Mesendoderm (in vitro differentiated cells): ENCODE data around the gene TSHZ3.
A peak's percentile ranks its signal among the peaks of the same experiment; 100 is the strongest.

Experiments used
- DNase-seq: peaks from one replicate; pipeline ENCODE4 v3.0.0; 2013
- H2AK5ac ChIP-seq: 2 replicates; pipeline ENCODE4 v1.6.1; 2013; ENCODE audit warnings: low read length, inconsistent platforms
- H2BK120ac ChIP-seq: 2 replicates; pipeline ENCODE4 v1.6.1; 2013; ENCODE audit warnings: low read depth, mild to moderate bottlenecking, low read length, moderate library complexity, mixed read lengths
- H2BK15ac ChIP-seq: replicated peaks from 2 replicates; pipeline ENCODE4 v1.6.1; 2013; ENCODE audit warnings: low read depth, mild to moderate bottlenecking, moderate library complexity
- H2BK5ac ChIP-seq: 2 replicates; pipeline ENCODE4 v1.6.1; 2013; ENCODE audit warnings: low read length, inconsistent platforms
- H3K18ac ChIP-seq: 2 replicates; pipeline ENCODE4 v1.6.1; 2013; ENCODE audit warnings: mild to moderate bottlenecking, low read length, mixed read lengths
- H3K23ac ChIP-seq: one replicate; pipeline ENCODE4 v1.6.1; 2013; ENCODE audit warnings: low read length
- H3K27ac ChIP-seq: 2 replicates; pipeline ENCODE4 v1.5.1; 2013; ENCODE audit warnings: low read depth, mild to moderate bottlenecking, inconsistent platforms, low read length, moderate library complexity
- H3K27me3 ChIP-seq: 2 replicates; pipeline ENCODE4 v1.6.1; 2013; ENCODE audit warnings: low read length, control low read depth, mild to moderate bottlenecking, inconsistent platforms; ENCODE audit not compliant: insufficient read depth, poor library complexity
- H3K36me3 ChIP-seq: 2 replicates; pipeline ENCODE4 v1.6.1; 2013; ENCODE audit warnings: low read length, inconsistent platforms; ENCODE audit not compliant: control insufficient read depth, insufficient read depth
- H3K4ac ChIP-seq: one replicate; pipeline ENCODE4 v1.6.1; 2013; ENCODE audit warnings: low read depth, mild to moderate bottlenecking, low read length, moderate library complexity
- H3K4me1 ChIP-seq: 2 replicates; pipeline ENCODE4 v1.6.1; 2013; ENCODE audit warnings: low read depth, low read length, inconsistent platforms; ENCODE audit not compliant: control insufficient read depth
- H3K4me2 ChIP-seq: 2 replicates; pipeline ENCODE4 v1.6.1; 2013; ENCODE audit warnings: low read length
- H3K4me3 ChIP-seq: 2 replicates; pipeline ENCODE4 v1.5.1; 2013; ENCODE audit warnings: mild to moderate bottlenecking, low read length
- H3K56ac ChIP-seq: one replicate; pipeline ENCODE4 v1.6.1; 2013; ENCODE audit warnings: low read length
- H3K79me1 ChIP-seq: 2 replicates; pipeline ENCODE4 v1.6.1; 2013; ENCODE audit warnings: low read length, inconsistent platforms
- H3K79me2 ChIP-seq: 2 replicates; pipeline ENCODE4 v1.6.1; 2013; ENCODE audit warnings: mild to moderate bottlenecking, low read length; ENCODE audit not compliant: control insufficient read depth, insufficient read depth
- H3K9ac ChIP-seq: 2 replicates; pipeline ENCODE4 v1.6.1; 2013; ENCODE audit warnings: low read length, inconsistent platforms
- H4K5ac ChIP-seq: one replicate; pipeline ENCODE4 v1.6.1; 2013; ENCODE audit warnings: low read length
- H4K8ac ChIP-seq: one replicate; pipeline ENCODE4 v1.6.1; 2013; ENCODE audit warnings: low read depth, mild to moderate bottlenecking, control low read depth, low read length, moderate library complexity
- WGBS: extraction: QIAGEN DNeasy Blood & Tissue Kit; methylation state at CpG from one replicate; pipeline ENCODE4 v1.1.7; 2013; ENCODE audit warnings: low lambda C conversion rate, missing lambda C conversion rate; ENCODE audit not compliant: insufficient coverage; ENCODE audit errors: extremely low coverage; 5-methylcytosine and 5-hydroxymethylcytosine counted together

Gene TSHZ3

DNA sequence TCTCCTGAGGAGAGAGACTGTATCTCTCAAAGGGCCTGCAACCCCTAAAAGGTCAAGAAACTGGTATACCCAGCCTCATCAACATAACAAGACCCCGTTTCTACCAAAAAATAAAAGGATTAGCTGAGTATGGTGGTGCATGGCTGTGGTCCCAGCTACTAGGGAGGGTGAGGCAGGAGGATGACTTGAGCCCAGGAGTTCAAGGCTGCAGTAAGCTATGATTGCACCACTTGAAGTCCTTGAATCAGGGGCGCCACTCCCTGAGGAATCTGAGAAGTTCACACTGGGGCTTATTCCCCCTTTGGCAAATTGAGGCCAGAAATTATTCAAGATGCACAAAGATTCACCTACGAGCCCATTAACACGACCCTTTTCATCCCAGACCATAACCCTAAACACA is 83.0 kb downstream of the TSHZ3 start:
- Histone ChIP-seq H3K56ac (no peak overlapping the region), H3K23ac (no peak overlapping the region), H2BK5ac (no peak overlapping the region), H3K9ac (no peak overlapping the region), H3K4me3 (no peak overlapping the region), H3K4me1 (no peaks in the 10 kb centered on the region), H3K36me3 (no peaks in the 10 kb centered on the region), H3K27ac (no peak overlapping the region), H3K27me3 (no peaks in the 10 kb centered on the region), H2BK15ac (no peak overlapping the region), H3K79me2 (no peaks in the 10 kb centered on the region), H3K4ac (no peak overlapping the region), H2AK5ac (no peak overlapping the region), H3K79me1 (no peaks in the 10 kb centered on the region), H4K8ac (no peak overlapping the region), H3K4me2 (no peak overlapping the region), H2BK120ac (no peak overlapping the region), H3K18ac (no peak overlapping the region), H4K5ac (no peak overlapping the region)
- no CpG with 5 or more reads among the region's 4 CpGs for WGBS
- no peak for DNase-seq

- Histone ChIP-seq H3K4me1 (no peaks in the 10 kb centered on the region), H3K4ac (no peak overlapping the region), H3K79me1 (no peaks in the 10 kb centered on the region), H2AK5ac (no peak overlapping the region), H3K27ac (no peak overlapping the region), H3K4me2 (no peak overlapping the region), H4K5ac (no peak overlapping the region), H3K56ac (no peak overlapping the region), H3K79me2 (no peaks in the 10 kb centered on the region), H3K4me3 (no peak overlapping the region), H3K27me3 (no peaks in the 10 kb centered on the region), H2BK120ac (no peak overlapping the region), H3K36me3 (no peaks in the 10 kb centered on the region), H4K8ac (no peak overlapping the region), H3K9ac (no peak overlapping the region), H2BK5ac (no peak overlapping the region), H2BK15ac (no peak overlapping the region), H3K23ac (no peak overlapping the region), H3K18ac (no peak overlapping the region)
- no peak for DNase-seq
- WGBS = no CpG with 5 or more reads among the region's 9 CpGs
These were observed 85.0 kb downstream of the TSHZ3 start for GRCh38 chr19:31264041-31264778.

DNA sequence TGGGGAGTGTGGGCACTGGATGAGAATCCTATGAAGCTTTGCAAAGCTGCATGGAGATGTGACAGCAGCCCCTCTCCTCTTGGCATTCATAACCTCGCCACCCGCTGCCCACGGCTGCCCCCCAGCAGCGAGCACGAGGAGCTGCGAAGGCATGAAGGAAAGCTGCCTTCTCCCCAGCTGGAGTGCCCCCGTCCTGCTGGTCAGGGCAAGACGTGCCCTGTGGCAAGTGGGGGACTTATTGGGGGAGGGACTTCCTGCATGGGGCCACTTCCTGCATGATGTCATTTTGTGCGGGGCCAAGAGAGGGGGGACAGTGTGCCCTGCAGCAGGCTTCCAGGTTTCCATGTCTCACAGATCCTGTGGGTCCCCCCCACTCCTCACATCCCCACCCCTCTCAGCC is 85.9 kb downstream of the TSHZ3 start:
- no peaks in the 10 kb centered on the region for H3K79me2 ChIP-seq
- no peak overlapping the region for H3K18ac ChIP-seq
- no peak overlapping the region for H2BK120ac ChIP-seq
- no peaks in the 10 kb centered on the region for H3K27me3 ChIP-seq
- DNase-seq = peak; percentile 14
- no peak overlapping the region for H3K23ac ChIP-seq
- H3K79me1 ChIP-seq = no peaks in the 10 kb centered on the region
- H3K4me1 ChIP-seq = no peaks in the 10 kb centered on the region
- H3K4ac ChIP-seq = no peak overlapping the region
- no peak overlapping the region for H4K8ac ChIP-seq
- no peak overlapping the region for H3K4me3 ChIP-seq
- no peak overlapping the region for H4K5ac ChIP-seq
- no CpG with 5 or more reads among the region's 9 CpGs for WGBS
- H2BK15ac ChIP-seq = no peak overlapping the region
- no peak overlapping the region for H2BK5ac ChIP-seq
- H2AK5ac ChIP-seq = no peak overlapping the region
- H3K56ac ChIP-seq = no peak overlapping the region
- no peaks in the 10 kb centered on the region for H3K36me3 ChIP-seq
- H3K27ac ChIP-seq = no peak overlapping the region
- no peak overlapping the region for H3K4me2 ChIP-seq
- H3K9ac ChIP-seq = no peak overlapping the region

DNA sequence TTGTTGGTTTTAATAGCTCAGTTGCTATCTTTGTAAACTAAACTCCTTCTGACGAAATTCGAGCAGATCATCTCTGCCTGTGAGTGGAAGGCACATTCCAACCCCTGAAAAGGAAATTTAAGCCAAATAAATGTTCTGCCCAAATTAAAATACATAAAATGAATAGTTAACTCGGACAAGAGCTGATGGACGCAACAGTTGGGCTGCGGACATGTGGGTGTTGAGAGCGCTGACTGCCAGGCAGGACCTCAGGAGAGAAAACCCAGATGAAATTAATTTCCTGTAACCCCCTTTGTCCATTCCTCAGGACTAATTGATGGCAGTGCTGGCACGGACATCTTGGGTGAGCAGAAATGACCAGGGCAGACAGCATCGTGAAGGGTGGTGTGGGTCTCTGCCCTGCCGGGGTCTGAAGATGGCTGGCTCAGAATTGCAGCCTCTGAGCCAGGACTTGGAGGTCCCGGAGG is 86.5 kb downstream of the TSHZ3 start:
- no peaks in the 10 kb centered on the region for H3K79me2 ChIP-seq
- no peak overlapping the region for H4K5ac ChIP-seq
- H3K4me1 ChIP-seq = no peaks in the 10 kb centered on the region
- no peak overlapping the region for H3K18ac ChIP-seq
- H3K27me3 ChIP-seq = no peaks in the 10 kb centered on the region
- no peak overlapping the region for H2AK5ac ChIP-seq
- DNase-seq = no peak
- no peak overlapping the region for H3K56ac ChIP-seq
- H2BK15ac ChIP-seq = no peak overlapping the region
- no CpG with 5 or more reads among the region's 10 CpGs for WGBS
- no peak overlapping the region for H2BK5ac ChIP-seq
- no peak overlapping the region for H3K4me2 ChIP-seq
- H3K36me3 ChIP-seq = no peaks in the 10 kb centered on the region
- no peak overlapping the region for H3K9ac ChIP-seq
- no peak overlapping the region for H3K23ac ChIP-seq
- H3K4me3 ChIP-seq = no peak overlapping the region
- H2BK120ac ChIP-seq = no peak overlapping the region
- H3K27ac ChIP-seq = no peak overlapping the region
- no peak overlapping the region for H4K8ac ChIP-seq
- H3K4ac ChIP-seq = no peak overlapping the region
- no peaks in the 10 kb centered on the region for H3K79me1 ChIP-seq

- H3K4me2 ChIP-seq = no peak overlapping the region
- H3K79me2 ChIP-seq = no peaks in the 10 kb centered on the region
- no peak for DNase-seq
- H3K4me3 ChIP-seq = no peak overlapping the region
- no peak overlapping the region for H3K4ac ChIP-seq
- H3K27ac ChIP-seq = no peak overlapping the region
- H3K9ac ChIP-seq = no peak overlapping the region
- no peak overlapping the region for H2BK5ac ChIP-seq
- no peak overlapping the region for H3K56ac ChIP-seq
- no peak overlapping the region for H4K5ac ChIP-seq
- no peak overlapping the region for H3K23ac ChIP-seq
- H3K4me1 ChIP-seq = no peaks in the 10 kb centered on the region
- no peak overlapping the region for H2BK15ac ChIP-seq
- no peaks in the 10 kb centered on the region for H3K27me3 ChIP-seq
- WGBS = no CpG with 5 or more reads among the region's 11 CpGs
- no peak overlapping the region for H2BK120ac ChIP-seq
- no peak overlapping the region for H2AK5ac ChIP-seq
- no peaks in the 10 kb centered on the region for H3K36me3 ChIP-seq
- no peak overlapping the region for H4K8ac ChIP-seq
- H3K18ac ChIP-seq = no peak overlapping the region
- no peaks in the 10 kb centered on the region for H3K79me1 ChIP-seq
These were observed 87.5 kb downstream of the TSHZ3 start for GRCh38 chr19:31261603-31262212.
